GM21576 (cell line): ENCODE results near the gene RNF215.
"Not testable (repeated sequence)": the region's sequence is repeated elsewhere in the genome, so short reads cannot be mapped to it uniquely, and the experiment has no call there.

Source experiments
- ATAC-seq: cut with Tn5 transposase; IDR thresholded peaks from one replicate; pipeline ENCODE4 v1.9.1; 2021; ENCODE audit warnings: mild to moderate bottlenecking, moderate library complexity; ENCODE audit not compliant: unreplicated experiment

Gene RNF215

DNA sequence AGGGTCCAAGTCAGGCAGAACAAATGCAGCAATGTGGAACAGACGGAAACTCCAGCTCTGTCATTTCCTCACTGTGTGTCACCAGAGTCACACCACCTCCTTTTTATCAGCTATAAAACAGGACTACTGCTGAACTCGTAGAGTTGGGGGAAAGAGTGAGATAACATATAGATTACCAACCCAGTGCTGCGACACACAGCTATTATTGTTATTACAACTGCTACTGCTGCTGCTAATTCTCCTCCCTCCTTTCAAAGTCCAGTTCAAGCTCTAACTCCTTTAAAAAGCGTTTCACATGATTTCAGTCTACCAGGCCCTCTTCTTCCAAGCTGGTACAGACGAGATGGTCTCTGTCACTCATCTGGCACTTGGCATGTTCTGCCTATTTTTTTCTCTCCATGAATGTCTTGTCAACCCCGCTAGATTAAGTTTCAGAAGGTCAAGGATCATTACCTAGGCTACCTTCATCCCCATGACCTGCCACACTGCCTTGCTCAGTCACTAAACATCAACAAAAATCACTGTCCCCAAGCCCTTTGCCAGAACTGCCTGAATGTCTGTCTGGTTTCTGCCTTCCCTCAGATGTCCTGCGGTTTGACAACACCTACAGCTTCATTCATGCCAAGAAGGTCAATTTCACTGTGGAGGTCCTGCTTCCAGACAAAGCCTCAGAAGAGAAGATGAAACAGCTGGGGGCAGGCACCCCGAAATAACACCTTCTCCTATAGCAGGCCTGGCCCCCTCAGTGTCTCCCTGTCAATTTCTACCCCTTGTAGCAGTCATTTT is 34.7 kb upstream of the RNF215 start:
- no peak for ATAC-seq

DNA sequence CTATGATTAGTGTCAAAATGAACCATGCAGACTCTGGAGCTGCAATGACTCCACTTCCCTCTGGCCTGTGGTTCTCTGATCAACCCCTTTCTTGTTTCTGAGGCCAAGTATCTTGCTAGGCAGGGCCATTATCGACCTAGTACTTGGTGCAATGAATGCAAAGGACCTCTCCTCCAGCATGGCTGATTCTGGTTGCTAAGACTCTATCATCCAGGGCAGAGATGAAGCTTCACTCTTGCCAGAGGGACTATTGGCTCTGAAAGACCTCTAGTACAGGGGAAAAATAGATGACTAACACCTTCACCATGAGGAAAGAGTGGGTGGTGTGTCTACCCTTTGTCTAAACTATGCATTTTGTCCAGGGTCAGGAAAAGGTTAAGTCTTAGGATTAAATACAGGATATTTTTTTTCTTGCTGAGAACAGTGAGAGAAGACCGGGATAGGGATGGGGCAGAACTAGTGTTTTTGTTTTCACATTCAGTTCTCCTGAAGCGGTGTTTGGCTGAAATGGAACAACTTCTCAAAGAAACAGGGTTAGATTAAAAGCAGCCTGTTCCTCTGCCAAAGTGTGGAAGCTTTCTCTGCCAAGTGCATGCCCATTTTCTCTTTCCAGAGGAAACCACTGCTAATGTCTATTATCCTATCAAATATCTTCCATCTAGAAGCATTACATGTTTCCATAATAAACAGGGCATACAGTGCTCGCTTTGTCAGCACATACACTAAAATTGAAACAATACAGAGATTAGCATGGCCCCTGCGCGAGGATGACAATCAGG is 33.3 kb upstream of the RNF215 start:
- no peak for ATAC-seq

DNA sequence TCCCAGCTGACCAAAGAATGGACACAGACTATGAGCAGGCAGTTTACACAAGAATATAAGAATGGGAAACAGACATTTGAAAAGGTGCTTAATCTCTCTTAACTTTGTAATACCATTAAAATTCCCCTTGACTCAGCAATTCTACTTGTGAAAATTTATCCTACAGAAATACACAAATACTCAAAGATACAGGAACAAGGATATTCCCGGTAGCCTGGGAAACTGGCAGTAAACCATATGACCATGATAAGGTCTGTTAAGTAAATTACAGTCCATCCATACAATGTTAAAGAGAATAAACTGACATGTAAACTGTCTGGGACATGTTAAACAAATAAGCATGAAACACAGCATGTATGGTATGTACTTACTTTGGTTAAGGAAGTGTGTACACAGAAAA is 29.6 kb upstream of the RNF215 start:
- ATAC-seq = no peak

DNA sequence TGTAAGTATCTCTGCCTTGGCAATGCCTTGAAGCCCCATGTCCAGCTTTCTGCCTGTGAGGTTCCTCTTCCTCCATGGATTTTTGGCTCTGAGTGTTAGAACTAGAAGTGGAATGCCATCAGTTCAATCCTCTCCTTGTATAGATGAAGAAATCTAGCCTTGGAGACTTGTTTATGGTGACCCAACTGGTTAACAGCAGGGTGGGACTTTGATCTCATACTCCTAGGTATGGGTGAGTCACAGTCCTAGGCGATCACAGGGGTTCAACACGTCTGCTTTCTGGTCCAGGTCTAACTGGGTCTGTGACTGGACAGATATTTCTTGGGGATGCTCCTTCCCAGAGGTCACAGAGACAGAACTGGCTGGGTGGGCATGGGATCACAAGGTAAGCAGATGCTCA is 29.2 kb upstream of the RNF215 start:
- ATAC-seq = no peak

DNA sequence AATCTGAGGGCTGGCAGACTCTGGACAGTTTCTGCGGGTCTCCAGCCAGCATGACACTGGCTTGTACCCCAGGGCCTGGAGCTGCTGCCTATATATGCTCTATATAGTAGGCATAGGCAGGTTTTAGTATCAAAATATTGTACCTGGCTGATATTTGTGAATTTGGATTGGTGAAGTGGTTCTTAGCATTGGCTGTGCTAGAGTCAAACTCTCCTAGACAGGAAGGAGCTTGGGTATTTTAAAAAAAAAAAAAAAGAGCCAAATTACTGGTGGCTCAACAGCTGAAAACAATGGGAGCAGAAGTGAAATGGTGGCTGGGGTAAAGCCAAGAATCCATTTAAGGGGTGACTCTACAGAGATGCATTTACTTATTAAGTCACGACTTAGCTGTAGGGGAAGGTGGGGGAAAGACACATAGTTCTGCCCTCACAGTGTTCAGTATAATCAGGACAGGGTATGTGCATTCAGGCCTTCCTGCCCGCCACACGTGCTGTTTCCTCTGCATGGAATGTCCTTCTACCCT is 27.4 kb upstream of the RNF215 start:
- no peak for ATAC-seq

DNA sequence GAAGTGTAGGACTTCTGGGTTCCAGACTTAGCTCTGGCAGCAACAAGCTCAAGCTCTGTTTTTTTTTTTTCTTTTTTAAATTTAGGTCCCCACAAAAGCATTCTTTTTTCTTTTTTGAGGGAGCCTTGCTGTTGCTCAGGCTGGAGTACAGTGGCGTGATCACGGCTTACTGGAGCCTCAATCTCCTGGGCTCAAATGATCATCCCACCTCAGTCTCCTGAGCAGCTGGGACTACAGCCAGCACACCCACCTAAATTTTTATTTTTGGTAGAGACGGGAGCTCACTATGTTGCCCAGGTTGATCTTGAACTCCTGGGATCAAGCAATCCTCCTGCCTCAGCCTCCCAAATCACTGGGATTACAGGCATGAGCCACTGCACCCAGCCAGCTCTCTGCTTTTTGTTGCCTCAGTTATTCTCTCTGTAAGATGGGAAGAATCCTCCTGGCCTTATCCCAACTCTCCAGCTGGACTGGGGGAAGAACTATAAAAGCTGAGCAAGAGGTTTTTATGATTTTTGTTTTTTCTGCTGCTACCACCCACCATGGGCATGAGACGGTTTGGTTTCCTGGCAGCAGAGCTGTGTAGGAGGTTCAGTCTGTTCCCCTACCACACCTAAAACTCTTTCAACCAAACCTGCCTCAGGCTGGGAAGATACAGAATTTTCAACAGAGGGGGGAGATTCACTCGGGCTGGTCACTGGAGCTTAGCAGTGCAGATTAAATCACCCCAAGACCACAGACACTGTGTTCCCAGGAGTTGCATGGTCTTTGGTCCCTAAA is 26.7 kb upstream of the RNF215 start:
- no peak for ATAC-seq

DNA sequence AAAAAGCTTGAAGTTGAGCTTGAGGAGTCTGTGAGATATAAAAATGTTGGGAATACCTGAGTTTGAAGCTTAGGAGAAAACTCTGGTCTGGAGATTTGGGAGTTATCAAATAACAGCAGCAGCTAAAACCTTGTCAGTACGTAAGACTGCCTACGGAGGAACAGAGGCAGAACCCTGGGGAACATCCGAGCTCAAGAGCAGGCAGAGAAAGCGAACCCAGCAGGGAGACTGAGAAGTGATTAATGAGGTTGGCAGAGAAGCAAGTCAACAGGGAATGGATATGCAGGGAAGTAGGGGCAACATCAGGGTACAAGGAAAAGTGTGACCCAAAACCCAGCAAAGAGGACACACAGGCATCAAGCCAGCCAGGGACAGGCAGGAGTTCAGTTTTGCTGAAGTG is 25.8 kb upstream of the RNF215 start:
- ATAC-seq = no peak

DNA sequence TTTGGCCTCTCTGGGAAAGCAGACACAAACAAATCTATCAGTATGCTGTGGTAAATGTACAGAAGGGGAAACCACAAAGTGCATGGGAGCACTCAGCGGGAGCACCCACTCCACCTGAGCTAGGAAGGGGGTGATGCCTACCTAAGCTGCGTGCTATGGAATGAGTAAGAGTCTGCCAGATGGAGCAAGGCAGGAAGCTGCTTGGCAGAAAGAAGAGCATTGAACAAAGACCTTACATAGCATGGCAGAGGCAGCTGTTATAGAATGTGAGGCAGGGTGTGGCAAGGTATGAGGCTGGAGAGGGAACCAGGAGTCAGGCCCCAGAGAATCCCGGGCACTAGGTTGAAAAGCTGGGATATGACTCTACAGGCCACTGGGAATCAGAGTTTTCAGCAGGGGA is 24.6 kb upstream of the RNF215 start:
- ATAC-seq = no peak

DNA sequence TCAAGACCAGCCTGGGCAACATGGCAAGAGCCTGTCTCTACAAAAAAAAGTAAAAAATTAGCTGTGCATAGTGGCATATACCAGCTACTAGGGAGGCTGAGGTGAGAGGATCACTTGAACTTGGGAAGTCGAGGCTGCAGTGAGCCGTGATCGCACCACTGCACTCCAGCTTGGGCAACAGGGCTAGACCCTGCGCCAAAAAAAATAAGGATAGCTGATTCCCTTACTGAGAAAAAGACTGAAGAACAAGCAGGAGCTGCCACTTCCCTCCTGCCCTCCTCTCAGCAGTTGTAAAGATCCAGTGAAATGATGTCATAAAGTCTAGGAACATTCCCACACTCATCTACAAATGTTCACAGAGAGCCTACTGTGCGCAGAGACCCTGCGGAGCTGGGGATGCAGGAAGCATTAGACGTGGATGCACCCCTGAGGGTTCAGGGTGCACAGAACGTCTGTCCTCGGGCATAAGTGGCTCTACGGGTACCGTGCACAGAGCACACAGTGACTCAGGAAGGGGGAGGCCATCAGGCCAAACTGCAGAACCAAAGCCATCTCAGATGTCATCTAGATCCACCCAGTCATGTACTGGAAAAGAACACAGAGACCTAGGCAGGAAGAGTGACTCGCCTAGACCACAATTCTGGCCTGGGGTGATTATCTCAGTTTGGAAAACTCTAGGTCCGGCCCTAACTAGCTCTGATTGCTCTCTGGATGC is 21.3 kb upstream of the RNF215 start:
- ATAC-seq = no peak

DNA sequence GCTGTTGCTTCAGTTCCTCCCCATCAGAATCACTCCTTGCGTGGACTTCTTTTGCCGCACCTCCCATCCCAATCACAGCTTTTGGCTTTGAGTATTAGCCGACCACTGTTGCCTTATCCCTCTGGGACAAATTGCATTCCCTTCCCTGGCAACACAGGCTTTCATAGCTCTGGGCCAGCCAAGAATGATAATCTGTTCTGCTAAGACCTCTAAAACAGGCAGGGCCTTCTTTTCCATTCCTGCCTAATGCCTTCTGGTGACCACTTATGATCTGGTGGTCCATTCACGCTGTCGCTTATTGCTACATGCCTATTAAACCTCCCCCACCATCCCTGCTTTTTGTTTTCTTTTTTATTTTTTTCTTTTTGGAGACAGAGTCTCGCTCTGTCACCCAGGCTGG is 19.2 kb upstream of the RNF215 start:
- ATAC-seq = no peak

DNA sequence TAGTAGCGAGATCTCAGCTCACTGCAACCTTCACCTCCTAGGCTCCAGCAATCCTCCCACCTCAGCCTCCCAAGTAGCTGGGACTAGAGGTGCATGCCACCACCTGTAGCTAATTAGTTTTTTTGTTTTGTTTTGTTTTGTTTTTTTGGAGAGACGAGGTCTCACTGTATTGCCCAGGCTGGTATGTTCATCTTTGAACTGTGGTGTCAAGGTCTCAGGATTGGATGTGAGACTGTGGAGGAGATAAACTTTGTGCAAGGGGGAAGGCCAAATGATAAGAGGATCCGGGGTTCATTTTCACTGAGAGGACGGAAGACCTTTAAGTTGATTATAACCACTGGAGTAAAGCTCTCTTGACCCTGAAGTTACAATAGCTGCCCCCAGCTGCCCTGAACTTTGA is 18.5 kb upstream of the RNF215 start:
- no peak for ATAC-seq

DNA sequence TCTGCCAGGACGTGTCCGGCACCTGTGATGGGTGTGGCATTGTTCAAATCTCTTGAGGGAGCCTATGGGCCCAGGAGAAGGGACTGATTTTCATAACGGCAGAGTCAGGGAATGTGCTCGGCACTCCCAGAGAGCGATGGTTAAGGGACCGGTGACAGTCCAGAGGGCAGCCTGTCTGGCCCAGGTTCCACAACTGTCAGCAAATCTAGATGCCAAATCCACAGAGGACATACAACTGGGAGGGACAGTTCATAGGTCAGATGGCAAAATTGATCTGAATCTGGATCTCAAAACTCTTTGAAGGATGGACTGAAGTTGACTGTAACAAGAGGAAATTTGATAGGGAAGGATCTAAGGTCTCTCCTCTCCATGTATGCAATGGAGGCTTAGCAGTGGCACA is 17.1 kb upstream of the RNF215 start:
- ATAC-seq = no peak

DNA sequence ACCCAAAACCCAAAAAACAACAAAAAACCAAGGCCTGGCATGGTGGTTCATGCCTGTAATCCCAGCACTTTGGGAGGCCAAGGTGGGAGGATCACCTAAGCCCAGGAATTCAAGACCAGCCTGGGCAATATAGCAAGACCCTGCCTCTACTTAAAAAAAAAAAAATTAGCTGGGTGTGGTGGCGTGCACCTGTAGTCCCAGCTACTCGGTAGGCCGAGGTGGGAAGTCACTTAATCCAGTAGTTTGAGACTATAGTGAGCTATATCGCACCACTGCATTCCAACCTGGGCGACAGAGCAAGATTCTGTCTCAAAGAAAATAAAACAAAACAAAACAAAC is 15.5 kb upstream of the RNF215 start:
- not testable (repeated sequence) for ATAC-seq

DNA sequence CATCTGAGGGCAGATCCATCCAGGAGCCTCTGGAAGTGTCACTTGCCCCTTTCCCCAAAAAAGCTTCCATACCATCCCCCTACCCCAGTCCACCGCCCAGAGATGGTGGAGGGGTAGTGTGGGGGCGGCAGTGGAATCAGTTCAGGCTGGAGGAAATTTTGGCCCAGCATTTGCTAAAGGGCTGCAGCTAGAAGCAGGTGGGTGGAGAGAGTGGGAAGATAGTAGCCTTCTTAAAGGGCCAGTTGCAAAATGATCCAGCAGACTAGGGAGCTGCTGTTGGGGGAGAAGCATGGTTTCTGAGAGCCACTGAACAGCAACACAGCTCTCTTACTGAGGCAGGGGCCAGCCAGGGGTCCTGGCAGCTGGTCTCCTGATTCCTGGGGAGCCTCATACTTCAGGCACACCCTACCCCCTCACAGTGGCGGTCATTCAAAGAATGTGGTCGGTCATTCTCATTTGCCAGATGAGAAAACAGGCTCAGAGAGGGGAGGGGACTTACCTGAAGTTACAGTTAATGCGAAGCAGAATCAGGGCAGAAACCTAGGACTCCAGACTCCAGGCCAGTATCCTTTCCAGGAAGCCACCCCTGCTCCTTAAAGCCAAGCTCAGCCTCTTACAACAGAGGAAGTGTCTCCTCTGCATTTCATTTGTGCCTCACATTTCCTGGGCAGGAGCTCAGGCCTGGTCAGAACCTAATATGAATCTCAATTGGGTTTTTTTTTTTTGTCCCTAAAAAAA is 15.0 kb upstream of the RNF215 start:
- no peak for ATAC-seq

DNA sequence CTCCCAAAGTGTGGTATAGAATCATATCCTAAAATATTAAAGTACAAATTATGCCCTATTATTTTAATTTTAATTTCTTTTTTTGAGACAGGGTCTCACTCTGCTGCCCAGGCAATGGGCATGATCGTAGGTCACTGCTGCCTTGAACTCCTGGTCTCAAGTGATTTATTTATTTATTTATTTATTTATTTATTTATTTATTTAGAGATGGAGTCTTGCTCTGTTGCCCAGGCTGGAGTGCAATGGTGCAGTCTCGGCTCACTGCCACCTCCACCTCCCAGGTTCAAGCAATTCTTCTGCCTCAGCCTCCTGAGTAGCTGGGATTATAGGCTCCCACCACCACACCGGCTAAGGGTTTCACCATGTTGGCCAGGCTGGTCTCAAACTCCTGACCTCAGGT is 13.8 kb upstream of the RNF215 start:
- ATAC-seq = not testable (repeated sequence)

DNA sequence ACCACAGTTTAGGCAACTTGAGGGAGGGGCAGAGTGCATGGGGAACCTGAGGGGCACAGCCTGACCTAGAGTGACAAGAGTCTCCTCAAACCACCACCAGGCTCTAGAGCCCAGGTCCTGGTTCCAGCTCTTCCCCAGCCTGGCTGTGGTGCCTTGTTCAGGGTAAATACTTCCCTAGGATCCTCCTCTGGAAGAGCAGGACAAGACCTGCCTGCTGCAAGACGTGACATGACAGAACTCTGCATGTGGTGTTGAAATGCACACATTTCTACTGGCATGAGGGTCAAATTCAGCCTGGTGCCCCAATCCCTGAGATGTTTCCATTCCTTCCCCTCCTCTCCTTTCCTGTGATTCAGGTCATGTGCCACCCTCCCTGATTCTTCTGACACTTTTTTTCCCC is 12.9 kb upstream of the RNF215 start:
- no peak for ATAC-seq

DNA sequence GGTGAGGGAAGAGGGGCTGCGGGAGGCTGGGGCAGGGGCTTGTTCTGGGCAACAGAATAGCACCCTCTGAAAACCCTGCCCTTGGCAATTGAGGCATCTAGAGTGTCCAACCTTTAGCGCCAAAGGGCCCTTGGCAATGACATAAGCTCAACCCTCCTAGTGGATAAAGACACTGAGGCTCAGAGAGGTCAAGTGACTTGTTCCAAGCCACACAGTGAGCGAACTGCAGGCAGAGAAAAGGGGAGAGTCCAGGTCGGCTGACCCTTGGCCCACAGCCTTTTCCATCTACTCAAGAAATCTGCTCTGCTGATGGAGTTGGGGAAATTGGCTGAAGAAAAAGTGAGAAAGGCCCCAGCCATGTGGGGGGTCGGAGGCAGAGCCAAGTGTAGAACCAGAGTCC is 12.5 kb upstream of the RNF215 start:
- no peak for ATAC-seq

DNA sequence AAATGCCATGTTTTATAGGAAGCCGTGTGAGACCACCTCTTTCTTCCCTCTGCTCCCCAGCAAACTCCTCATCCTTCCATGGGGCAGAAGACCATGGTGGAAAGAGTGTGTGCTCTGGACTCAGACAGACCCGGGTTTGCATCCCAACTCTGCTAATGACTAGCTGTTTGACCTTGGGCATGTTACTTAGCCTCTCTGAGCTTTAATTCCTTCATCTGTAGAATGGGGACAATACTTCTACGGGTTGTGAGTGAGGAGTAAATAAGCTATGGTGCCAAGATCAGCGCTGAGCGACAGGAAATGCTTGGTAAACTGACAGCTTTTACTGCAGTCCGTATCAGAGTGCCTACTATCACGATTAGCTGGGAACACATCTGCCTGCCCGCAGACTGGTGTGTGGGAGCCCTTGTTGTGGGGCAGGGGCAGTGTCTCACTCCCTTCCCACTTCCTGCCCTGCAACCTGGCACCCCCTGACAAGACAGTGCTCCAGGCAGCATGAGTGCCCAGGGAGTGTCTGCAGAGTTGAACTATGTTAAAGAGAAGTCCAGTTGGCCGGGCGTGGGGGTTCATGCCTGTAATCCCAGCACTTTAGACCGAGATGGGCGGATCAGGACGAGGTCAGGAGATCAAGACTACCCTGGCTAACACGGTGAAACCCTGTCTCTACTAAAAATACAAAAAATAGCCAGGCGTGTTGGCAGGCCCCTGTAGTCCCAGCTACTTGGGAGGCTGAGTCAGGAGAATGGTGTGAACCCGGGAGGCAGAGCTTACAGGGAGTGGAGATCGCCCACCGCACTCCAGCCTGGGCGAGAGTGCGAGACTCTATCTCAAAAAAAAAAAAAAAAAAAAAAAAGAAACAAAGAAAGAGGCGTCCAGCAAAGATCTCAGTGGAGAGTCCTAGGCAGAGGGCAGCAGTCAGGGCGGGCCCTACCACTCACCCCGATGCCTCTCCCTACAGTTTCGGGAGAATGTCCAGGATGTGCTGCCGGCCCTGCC is 11.8 kb upstream of the RNF215 start:
- no peak for ATAC-seq
